Stimulated activated effector memory CD8-positive, alpha-beta T cell treated with anti-CD3 and anti-CD28 coated beads, Interleukin-12 subunit alpha, Interleukin-12 subunit beta, amount 100 ng/mL, for 72 hours (primary cell): Measurements from ENCODE around the gene GTF3C5.

Source experiments
- ATAC-seq: fragments of 150-1000 bp; cut with Tn5 transposase; 2 replicates; pipeline ENCODE4 v1.10.0; 2021
- DNase-seq, 2 donors: peaks; one replicate each; pipeline ENCODE4 v3.0.0; 2021 to 2022; ENCODE audit warnings: low spot score in 2 of 2
- H3K27ac Mint-ChIP-seq: one replicate; pipeline ENCODE4 v1.8.0; 2022; ENCODE audit warnings: mild to moderate bottlenecking, mixed read lengths
- H3K36me3 Mint-ChIP-seq: one replicate; pipeline ENCODE4 v1.8.0; 2022; ENCODE audit warnings: mild to moderate bottlenecking, mixed read lengths
- H3K4me1 Mint-ChIP-seq: one replicate; pipeline ENCODE4 v1.8.0; 2022; ENCODE audit warnings: mixed read lengths
- H3K4me3 Mint-ChIP-seq: one replicate; pipeline ENCODE4 v1.8.0; 2022; ENCODE audit warnings: mild to moderate bottlenecking, mixed read lengths
- H3K9me3 Mint-ChIP-seq: one replicate; pipeline ENCODE4 v1.8.0; 2022; ENCODE audit warnings: mixed read lengths

Gene GTF3C5

DNA sequence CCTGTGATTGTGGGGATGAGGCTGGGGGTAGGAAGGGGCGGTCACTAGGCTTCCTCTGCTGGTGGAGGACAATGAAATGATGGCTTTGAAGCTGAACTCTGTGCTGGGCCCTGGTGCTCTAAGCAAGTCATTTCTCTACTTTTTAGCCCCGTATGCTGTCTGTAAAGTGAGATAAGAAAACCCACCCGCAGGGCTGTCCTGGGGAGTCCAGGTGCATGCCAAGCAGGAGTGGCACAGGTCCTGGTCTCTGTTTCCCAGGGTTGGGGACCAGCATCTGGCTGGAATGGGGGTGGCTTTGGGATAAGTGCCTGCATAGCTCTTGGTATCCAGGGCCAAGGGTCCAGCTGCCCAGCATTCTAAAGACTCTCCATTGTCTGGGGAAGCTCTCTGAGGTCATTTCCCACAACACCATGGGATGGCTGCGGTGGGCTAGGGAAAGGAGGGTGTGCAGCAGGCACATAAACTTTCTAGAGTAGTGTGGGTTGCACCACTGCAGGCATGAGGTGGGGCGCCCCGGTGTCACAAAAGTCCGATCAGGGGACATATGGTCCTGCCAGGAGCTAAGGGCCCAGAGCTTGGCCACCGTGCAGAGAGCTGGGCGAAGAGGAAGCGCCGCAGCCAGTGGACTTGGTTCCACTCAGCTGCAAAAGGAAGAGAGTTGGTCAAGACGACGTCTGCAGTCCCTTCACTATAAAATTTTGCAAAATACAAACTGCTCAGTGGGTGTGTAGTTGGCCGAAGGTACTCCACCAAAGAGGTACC is 25.6 kb upstream of the GTF3C5 start:
- H3K27ac Mint-ChIP-seq: no peak overlapping the region
- DNase-seq (no peak), ATAC-seq (no peak)
- no peak overlapping the region for H3K4me3 Mint-ChIP-seq
- no peaks in the 10 kb centered on the region for H3K9me3 Mint-ChIP-seq
- peaks cover 7% of the 10 kb centered on the region for H3K4me1 Mint-ChIP-seq
- H3K36me3 Mint-ChIP-seq: no peaks in the 10 kb centered on the region

DNA sequence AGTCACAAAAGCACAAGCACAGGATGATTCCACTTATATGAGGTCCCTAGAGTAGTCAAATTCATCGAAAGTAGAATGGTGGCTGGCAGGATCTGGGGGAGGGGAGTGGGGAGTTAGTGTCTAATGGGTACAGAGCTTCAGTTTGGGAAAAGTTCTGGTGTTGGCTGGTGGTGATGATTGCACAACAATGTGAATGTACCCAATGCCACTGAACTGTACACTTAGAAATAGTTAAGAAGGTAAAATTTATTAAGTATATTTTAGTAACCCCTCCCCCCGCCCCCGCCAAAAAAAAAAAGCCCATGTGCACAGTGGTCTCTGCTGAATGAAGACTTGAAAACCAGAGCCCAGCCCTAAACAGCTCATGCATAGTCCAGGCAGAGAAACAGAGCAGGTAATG is 24.8 kb upstream of the GTF3C5 start:
- H3K27ac Mint-ChIP-seq: no peak overlapping the region
- ATAC-seq (no peak), DNase-seq (no peak)
- H3K4me1 Mint-ChIP-seq: peaks cover 7% of the 10 kb centered on the region
- H3K36me3 Mint-ChIP-seq: no peaks in the 10 kb centered on the region
- H3K9me3 Mint-ChIP-seq: no peaks in the 10 kb centered on the region
- no peak overlapping the region for H3K4me3 Mint-ChIP-seq

DNA sequence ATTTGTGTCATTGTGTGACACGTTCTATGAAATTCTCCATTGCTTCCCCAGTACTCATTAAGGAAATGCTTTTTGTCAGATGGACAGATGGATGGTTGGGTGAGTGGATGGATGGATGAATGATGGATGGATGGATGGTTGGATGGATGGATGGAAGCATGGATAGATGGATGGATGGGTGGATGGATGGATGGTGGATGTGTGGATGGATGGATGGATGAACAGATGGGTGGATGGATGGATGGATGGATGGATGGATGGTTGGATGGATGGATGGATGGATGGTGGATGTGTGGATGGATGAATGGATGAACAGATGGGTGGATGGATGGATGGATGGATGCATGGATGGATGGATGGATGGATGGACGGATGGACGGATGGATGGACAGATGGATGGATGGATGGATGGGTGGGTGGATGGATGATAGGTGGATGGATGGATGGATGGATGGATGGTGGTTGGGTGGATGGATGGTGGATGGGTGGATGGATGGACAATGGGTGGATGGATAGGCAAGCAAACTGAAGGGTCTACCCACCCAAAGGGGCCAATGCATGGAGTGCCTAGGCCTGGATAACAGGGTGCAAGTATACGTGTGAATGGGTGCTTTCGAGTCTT is 24.0 kb upstream of the GTF3C5 start:
- ATAC-seq: no peak
- no peak for DNase-seq
- no peak overlapping the region for H3K27ac Mint-ChIP-seq
- no peaks in the 10 kb centered on the region for H3K9me3 Mint-ChIP-seq
- H3K36me3 Mint-ChIP-seq: no peaks in the 10 kb centered on the region
- peaks cover 7% of the 10 kb centered on the region for H3K4me1 Mint-ChIP-seq
- H3K4me3 Mint-ChIP-seq: no peak overlapping the region

DNA sequence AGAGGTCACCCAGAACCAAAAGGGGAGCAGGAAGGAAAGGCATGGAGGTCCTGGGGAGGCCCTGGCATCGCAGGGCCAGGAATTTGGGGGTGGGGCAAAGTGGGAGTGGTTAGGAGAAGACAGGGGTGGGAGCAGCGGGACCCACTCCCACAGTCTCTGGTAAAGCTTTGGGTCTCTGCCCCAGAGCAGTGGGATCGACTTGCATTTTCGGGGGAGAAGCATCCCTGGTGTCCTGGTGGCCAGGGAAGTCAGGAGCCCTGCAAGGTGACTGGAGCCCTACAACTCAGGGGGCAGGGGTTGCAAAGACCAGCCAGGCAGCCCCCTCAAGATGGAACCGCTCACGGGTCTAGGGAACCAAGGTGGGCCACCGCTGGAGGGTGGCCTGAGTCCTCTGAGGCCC is 22.4 kb upstream of the GTF3C5 start:
- H3K27ac Mint-ChIP-seq: no peak overlapping the region
- H3K9me3 Mint-ChIP-seq: no peaks in the 10 kb centered on the region
- no peaks in the 10 kb centered on the region for H3K36me3 Mint-ChIP-seq
- DNase-seq (no peak), ATAC-seq (no peak)
- H3K4me3 Mint-ChIP-seq: no peak overlapping the region
- H3K4me1 Mint-ChIP-seq: no peaks in the 10 kb centered on the region

DNA sequence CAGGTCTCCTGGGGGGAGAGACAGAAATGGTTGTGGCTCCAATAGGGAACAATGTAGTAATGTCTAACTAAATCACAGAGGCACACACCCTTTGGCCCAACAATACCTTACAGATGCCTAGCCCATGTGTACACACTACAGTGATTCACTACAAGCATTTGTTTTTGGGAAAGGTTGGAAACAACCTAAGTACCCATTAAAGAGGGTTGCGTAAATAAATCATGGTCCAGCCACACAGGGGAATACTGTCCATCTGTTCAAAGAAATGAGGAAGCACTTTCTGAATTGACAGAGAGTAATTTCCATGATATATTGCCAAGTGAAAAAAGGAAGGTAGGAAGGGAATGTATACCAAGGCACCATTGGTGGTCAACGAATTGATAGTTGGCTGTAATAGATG is 22.0 kb upstream of the GTF3C5 start:
- H3K9me3 Mint-ChIP-seq: no peaks in the 10 kb centered on the region

DNA sequence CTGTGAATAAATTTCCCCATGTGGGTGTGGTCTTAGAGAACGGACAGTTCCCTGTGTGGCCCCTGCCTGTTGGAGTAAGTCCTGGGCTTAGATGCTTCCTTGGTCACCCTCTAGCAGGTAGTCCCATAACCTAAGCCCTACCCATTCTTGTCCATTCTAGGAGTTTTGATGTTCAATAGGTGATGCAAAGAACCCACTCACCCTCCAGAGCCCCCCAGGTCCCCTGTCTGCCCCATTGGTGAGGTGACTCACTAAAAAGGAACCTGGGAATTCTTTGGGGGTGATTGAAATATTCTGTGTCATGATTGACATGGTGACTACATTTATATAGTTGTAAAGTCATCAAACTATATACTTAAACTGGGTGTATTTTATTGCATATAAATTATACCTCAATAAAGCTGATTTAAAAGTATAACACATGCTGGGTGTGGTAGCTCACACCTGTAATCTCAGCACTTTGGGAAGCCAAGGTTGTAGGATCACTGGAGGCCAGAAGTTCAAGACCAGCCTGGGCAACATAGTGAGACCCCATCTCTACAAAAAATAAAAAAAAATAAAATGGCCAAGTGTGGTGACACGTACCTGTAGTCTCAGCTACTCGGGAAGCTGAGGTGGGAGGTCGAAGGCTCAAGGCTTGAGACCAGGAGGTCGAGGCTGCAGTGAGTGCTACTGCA is 20.8 kb upstream of the GTF3C5 start:
- no peak overlapping the region for H3K4me3 Mint-ChIP-seq
- ATAC-seq (no peak), DNase-seq (no peak)
- no peaks in the 10 kb centered on the region for H3K4me1 Mint-ChIP-seq
- no peaks in the 10 kb centered on the region for H3K9me3 Mint-ChIP-seq
- no peaks in the 10 kb centered on the region for H3K36me3 Mint-ChIP-seq
- no peak overlapping the region for H3K27ac Mint-ChIP-seq

More for the DNA sequence above, 22.0 kb upstream of the GTF3C5 start:
- H3K4me3 Mint-ChIP-seq: no peak overlapping the region
- no peaks in the 10 kb centered on the region for H3K36me3 Mint-ChIP-seq
- ATAC-seq (no peak), DNase-seq (no peak)
- H3K27ac Mint-ChIP-seq: no peak overlapping the region
- no peaks in the 10 kb centered on the region for H3K4me1 Mint-ChIP-seq

DNA sequence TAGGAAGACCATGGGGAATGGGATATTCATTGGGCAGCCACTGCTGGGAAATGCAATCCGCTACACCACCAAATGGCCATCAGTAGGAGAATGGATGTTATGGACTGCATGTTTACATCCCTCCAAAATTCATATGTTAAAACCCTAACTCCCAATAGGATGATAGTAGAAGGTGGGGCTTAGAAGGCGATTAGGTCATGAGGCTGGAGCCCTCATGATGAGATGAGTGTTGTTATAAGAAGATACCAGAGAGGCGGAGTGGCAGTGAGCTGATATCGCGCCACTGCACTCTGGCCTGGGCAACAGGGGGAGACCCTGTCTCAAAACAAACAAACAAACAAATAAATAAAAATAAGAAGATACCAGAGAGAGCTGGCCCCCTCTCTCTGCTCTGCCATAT is 16.1 kb upstream of the GTF3C5 start:
- H3K9me3 Mint-ChIP-seq: no peaks in the 10 kb centered on the region
- DNase-seq (no peak), ATAC-seq (no peak)
- H3K4me1 Mint-ChIP-seq: no peaks in the 10 kb centered on the region
- H3K4me3 Mint-ChIP-seq: no peak overlapping the region
- H3K27ac Mint-ChIP-seq: no peak overlapping the region
- H3K36me3 Mint-ChIP-seq: no peaks in the 10 kb centered on the region

DNA sequence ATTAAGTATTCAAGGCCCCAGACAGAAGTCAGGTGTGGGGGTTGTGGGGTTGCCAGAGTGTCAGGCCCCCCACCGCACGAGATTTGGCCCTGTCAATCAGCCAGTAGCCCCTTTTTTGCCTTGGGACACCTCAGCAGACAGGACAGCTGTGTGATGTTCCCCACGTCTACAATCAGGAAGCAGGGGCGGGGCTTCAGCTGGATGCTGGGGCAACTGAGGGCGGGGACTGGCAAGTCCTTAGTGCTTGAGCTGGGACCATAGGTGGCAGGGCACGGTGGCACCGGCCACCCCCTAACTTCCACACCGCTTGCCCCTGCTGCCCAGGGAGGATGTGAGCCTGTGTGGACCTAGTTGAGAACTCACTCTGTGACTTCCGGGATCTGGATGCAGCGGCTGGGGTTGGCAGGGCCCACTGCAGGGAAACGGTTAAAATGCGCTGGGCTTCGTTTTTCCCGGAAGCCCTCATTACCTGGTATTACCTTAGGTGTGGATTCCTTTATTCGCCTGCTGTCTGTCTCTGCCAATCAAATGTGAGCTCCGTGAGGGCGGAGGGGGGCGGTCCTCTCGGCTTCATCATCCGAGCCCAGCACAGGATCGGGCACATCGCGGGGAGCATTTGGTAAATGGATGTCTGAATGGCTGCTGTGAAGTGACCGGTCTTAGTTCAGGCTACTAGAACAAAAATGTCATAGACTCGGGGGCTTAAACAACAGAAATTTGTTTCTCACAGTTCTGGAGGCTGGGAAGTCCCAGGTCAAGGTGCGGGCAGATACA is 7.5 kb upstream of the GTF3C5 start:
- peak; percentile 78 for ATAC-seq
- no peaks in the 10 kb centered on the region for H3K36me3 Mint-ChIP-seq
- peaks cover 8% of the 10 kb centered on the region for H3K4me1 Mint-ChIP-seq
- no peaks in the 10 kb centered on the region for H3K9me3 Mint-ChIP-seq
- H3K27ac Mint-ChIP-seq: peak overlapping the region; percentile 63
- peak; percentile 38 to 62 for DNase-seq
- peak overlapping the region; percentile 64 for H3K4me3 Mint-ChIP-seq

DNA sequence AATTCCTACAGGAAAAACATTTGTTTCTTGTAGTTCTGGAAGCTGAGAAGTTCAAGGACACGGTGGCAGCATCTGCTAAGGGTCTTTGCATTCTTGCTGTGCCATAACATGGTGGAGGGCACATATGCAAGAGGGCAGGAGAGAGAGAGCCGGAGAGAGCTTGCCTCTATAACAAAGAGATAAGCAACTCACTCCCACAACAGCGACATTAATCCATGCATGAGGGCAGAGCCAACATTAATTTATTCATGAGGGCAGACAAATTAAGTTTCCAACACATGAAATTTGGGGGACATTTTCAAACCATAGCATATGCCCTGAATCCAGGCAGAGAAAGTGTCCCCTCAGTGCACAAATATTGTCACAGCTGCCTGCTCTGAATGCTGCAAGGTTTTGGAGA is 4.4 kb upstream of the GTF3C5 start:
- peaks cover 7% of the 10 kb centered on the region for H3K36me3 Mint-ChIP-seq

DNA sequence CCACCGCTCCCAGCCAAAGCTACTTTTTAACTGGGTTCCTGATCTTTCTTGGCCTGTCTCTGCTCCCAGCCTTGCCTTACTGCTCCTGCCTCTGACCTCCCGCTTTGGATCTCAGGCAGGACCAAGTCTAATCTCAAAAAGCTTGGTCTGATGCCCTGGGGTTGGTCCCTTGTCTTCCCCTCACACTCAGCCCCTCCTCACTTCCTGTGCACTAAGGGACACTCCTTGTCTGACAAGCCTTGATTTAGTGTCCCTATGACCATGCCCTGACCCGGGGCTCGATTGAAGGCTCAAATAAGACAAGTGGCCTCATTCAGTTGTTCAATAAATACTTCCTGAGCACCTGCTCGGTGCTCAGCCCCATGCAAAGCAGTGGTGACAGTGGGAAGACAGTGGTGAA is 3.7 kb upstream of the GTF3C5 start:
- peaks cover 25% of the 10 kb centered on the region for H3K4me1 Mint-ChIP-seq
- peak overlapping the region; percentile 11 for H3K27ac Mint-ChIP-seq
- H3K36me3 Mint-ChIP-seq: peaks cover 14% of the 10 kb centered on the region
- H3K9me3 Mint-ChIP-seq: no peaks in the 10 kb centered on the region
- H3K4me3 Mint-ChIP-seq: no peak overlapping the region
- no peak for ATAC-seq
- DNase-seq: no peak

More for the DNA sequence above, 4.4 kb upstream of the GTF3C5 start:
- no peak overlapping the region for H3K27ac Mint-ChIP-seq
- DNase-seq: no peak
- no peak for ATAC-seq
- H3K4me1 Mint-ChIP-seq: peaks cover 18% of the 10 kb centered on the region
- H3K4me3 Mint-ChIP-seq: no peak overlapping the region
- H3K9me3 Mint-ChIP-seq: no peaks in the 10 kb centered on the region

DNA sequence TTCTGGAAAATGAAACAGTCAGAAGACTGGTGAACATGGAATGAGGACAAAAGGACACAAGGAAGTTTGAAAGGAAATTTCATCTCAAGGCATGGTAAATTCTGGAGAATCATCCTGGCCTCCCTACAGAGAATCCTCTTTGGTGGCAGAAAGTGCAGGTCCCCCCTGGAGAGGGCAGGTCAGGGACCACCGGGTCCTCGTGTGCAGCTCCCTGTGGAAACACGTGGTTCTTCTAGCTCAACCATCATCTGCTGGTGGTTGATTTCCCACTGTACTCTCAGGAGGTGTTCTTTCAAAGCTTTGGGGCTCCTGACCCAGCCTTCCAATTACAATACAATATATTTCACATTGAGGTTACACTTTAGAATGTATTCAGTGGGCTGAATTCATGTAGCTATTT is 2.6 kb upstream of the GTF3C5 start:
- DNase-seq (no peak), ATAC-seq (no peak)
- peak overlapping the region; percentile 93 for H3K4me3 Mint-ChIP-seq
- peaks cover 28% of the 10 kb centered on the region for H3K4me1 Mint-ChIP-seq
- H3K36me3 Mint-ChIP-seq: peaks cover 18% of the 10 kb centered on the region
- H3K27ac Mint-ChIP-seq: no peak overlapping the region
- H3K9me3 Mint-ChIP-seq: no peaks in the 10 kb centered on the region

DNA sequence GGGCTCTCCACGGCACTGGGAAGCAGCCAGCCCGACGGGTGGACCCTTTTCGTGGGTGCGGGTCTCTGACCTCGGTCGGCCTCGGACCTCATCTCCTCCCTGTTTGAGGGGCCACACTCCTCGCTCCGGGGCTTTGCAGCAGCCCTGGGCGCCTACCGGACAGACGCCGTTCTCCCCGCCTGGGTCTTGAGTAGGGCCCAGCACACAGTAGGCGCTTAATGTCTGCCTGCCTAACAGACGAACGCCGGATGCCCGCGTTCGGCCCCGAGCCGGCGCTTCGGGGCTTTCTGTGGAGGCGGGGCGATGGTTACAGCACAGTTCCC is 842 bp upstream of the GTF3C5 start:
- Mint-ChIP-seq H3K9me3 (no peaks in the 10 kb centered on the region), H3K27ac (peak overlapping the region; percentile 98), H3K36me3 (peaks cover 18% of the 10 kb centered on the region), H3K4me1 (peaks cover 41% of the 10 kb centered on the region), H3K4me3 (peak overlapping the region; percentile 93)
- DNase-seq (no peak), ATAC-seq (peak; percentile 35)

DNA sequence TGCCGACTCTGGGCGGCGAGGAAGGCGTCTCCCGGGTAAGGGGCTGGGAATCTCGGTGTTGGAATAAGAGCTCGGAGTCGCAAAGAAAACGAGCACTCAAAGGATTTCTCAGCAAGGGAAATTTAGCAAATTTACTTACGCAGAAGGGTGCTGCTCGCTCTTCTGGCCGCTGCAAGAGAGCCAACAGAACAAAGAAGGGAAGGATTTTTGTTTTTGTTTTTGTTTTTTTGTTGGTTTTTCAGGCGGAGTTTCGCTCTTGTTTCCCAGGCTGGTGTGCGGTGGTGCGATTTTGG is 279 bp downstream of the GTF3C5 start:
- Mint-ChIP-seq H3K27ac (peak overlapping the region; percentile 98), H3K9me3 (no peaks in the 10 kb centered on the region), H3K4me3 (peak overlapping the region; percentile 93), H3K36me3 (peaks cover 18% of the 10 kb centered on the region), H3K4me1 (peaks cover 41% of the 10 kb centered on the region)
- no peak for ATAC-seq
- DNase-seq: no peak

DNA sequence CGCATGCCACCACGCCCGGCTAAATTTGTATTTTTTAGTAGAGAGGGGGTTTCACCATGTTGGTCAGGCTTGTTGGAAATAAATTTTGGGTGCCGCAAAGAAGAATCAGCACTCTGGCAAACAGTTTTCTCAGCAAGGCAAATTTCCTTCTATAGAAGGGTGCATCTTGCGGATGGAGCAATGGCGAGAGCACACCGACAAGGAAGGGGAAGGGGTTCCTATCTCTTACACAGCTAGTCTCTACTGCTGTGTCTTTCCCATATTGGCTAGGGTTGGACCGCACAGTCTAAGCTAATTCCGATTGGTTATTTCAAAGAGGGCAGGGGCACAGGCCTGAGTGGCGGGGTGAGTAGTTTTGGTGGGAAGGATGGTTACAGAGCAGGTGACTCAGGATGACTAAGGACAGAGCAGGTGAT is 707 bp downstream of the GTF3C5 start:
- Mint-ChIP-seq H3K4me1 (peaks cover 41% of the 10 kb centered on the region), H3K9me3 (no peaks in the 10 kb centered on the region)

DNA sequence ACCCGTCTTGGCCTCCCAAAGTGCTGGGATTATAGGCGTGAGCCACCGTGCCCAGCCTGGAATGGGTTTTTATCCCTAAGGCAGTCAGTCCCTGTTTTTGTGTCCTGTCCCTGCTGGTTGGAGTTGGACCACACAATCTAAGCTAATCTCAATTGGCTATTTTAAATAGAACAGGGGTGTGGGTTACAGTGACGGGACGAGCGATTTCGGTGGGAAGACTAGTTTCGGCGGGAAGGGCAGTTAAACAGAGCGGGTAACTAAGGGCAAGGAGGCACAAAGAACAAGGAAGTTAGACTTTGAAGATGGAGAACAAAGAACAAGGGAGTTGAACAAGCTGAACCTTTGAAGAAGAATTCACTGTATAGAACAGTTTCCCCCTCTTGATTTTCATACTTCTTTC is 1.4 kb downstream of the GTF3C5 start:
- Mint-ChIP-seq H3K4me3 (peak overlapping the region; percentile 93), H3K9me3 (no peaks in the 10 kb centered on the region), H3K27ac (peak overlapping the region; percentile 98), H3K4me1 (peaks cover 41% of the 10 kb centered on the region), H3K36me3 (peaks cover 23% of the 10 kb centered on the region)
- ATAC-seq (no peak), DNase-seq (no peak)

More for the DNA sequence above, 707 bp downstream of the GTF3C5 start:
- DNase-seq (no peak), ATAC-seq (no peak)
- peaks cover 18% of the 10 kb centered on the region for H3K36me3 Mint-ChIP-seq
- H3K27ac Mint-ChIP-seq: peak overlapping the region; percentile 98
- peak overlapping the region; percentile 93 for H3K4me3 Mint-ChIP-seq
